ENCODE measurements around the gene SLC25A3.
"Not testable (repeated sequence)": the region's sequence is repeated elsewhere in the genome, so short reads cannot be mapped to it uniquely, and the experiment has no call there.

The SLC25A3 gene

GRCh38 chr12:98576795-98577194 is 16.7 kb upstream of the SLC25A3 start:
- not testable (repeated sequence) for H3K9me3 ChIP-seq (ENCODE audit: control insufficient read depth, insufficient read depth, low read depth, low read length); H3K4me1 ChIP-seq (ENCODE audit: control insufficient read depth, insufficient read depth, low read length); H3K4me3 ChIP-seq (ENCODE audit: low read depth, low read length); H3K36me3 ChIP-seq (ENCODE audit: control insufficient read depth, insufficient read depth, low read length); H3K27ac ChIP-seq (ENCODE audit: low read depth, low read length); H3K27me3 ChIP-seq (ENCODE audit: control insufficient read depth, insufficient read depth, low read length); H3K9ac ChIP-seq (ENCODE audit: low read length)

DNA sequence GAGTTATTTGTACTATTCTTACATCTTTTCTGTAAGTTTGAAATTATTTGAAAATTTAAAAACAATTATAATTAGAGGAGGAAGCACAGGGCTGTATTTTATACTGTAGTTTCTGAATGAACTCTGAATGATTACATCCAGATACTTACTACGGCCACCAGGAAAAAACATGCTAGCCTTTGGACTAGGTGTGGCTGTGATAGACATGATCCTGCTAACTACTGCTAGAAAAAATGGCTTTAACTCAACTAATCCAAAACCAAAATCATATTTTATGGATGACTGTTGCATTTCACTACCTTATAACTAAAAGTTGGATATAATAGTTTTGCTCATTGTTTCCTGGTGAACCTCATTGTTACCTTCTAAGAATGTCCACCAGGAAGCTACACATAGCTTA is 15.1 kb upstream of the SLC25A3 start:
- no peaks in the 10 kb centered on the region for H3K27me3 ChIP-seq (ENCODE audit: control insufficient read depth, insufficient read depth, low read length)
- no peaks in the 10 kb centered on the region for H3K4me1 ChIP-seq (ENCODE audit: control insufficient read depth, insufficient read depth, low read length)
- H3K9ac ChIP-seq (ENCODE audit: low read length): no peak overlapping the region
- H3K9me3 ChIP-seq (ENCODE audit: control insufficient read depth, insufficient read depth, low read depth, low read length): no peaks in the 10 kb centered on the region
- no peak overlapping the region for H3K27ac ChIP-seq (ENCODE audit: low read depth, low read length)
- no peaks in the 10 kb centered on the region for H3K36me3 ChIP-seq (ENCODE audit: control insufficient read depth, insufficient read depth, low read length)
- no peak overlapping the region for H3K4me3 ChIP-seq (ENCODE audit: low read depth, low read length)

DNA sequence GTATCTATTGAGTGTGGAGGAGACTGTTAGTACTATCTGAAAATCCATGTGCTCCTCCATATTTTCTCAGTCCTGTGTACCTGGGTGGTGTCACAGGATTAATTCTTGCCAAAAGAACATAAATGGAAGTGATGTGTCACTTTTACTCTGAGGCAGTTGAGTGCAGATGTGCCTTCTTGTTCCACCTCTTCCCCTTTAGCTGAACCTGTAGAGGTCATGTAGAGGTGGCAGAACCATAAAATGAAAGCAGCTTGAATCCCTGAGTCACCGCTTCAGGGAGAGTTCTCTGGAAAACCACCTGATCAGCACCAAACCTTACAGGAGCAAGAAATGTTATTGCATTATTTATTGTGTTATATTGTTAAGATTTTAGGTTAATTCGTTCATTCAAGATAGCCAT is 14.7 kb upstream of the SLC25A3 start:
- H3K36me3 ChIP-seq (ENCODE audit: control insufficient read depth, insufficient read depth, low read length): no peaks in the 10 kb centered on the region
- no peak overlapping the region for H3K27ac ChIP-seq (ENCODE audit: low read depth, low read length)
- H3K9ac ChIP-seq (ENCODE audit: low read length): no peak overlapping the region

DNA sequence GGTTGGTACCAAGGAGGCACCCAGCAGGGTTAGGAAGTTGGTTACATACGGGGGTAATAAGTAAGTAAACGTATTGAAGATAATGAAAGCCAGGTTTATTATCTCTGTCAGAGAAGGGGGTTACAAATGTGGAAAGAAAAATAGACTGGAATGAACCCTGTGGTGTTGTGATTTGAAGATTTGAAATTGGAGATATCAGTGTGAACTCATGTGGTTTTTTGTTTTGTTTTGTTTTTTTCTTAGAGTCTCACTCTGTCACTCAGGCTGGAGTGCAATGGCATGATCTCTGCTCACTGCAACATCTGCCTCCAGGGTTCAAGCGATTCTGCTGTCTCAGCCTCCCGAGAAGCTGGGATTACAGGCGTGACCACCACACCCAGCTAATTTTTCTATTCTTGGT is 14.1 kb upstream of the SLC25A3 start:
- Histone ChIP-seq H3K4me1 (ENCODE audit: control insufficient read depth, insufficient read depth, low read length) (no peaks in the 10 kb centered on the region), H3K9me3 (ENCODE audit: control insufficient read depth, insufficient read depth, low read depth, low read length) (no peaks in the 10 kb centered on the region), H3K27me3 (ENCODE audit: control insufficient read depth, insufficient read depth, low read length) (no peaks in the 10 kb centered on the region), H3K4me3 (ENCODE audit: low read depth, low read length) (no peak overlapping the region), H3K9ac (ENCODE audit: low read length) (no peak overlapping the region), H3K36me3 (ENCODE audit: control insufficient read depth, insufficient read depth, low read length) (no peaks in the 10 kb centered on the region), H3K27ac (ENCODE audit: low read depth, low read length) (no peak overlapping the region)

More for the DNA sequence above, 14.7 kb upstream of the SLC25A3 start:
- H3K4me1 ChIP-seq (ENCODE audit: control insufficient read depth, insufficient read depth, low read length): no peaks in the 10 kb centered on the region
- no peak overlapping the region for H3K4me3 ChIP-seq (ENCODE audit: low read depth, low read length)
- no peaks in the 10 kb centered on the region for H3K9me3 ChIP-seq (ENCODE audit: control insufficient read depth, insufficient read depth, low read depth, low read length)
- H3K27me3 ChIP-seq (ENCODE audit: control insufficient read depth, insufficient read depth, low read length): no peaks in the 10 kb centered on the region

DNA sequence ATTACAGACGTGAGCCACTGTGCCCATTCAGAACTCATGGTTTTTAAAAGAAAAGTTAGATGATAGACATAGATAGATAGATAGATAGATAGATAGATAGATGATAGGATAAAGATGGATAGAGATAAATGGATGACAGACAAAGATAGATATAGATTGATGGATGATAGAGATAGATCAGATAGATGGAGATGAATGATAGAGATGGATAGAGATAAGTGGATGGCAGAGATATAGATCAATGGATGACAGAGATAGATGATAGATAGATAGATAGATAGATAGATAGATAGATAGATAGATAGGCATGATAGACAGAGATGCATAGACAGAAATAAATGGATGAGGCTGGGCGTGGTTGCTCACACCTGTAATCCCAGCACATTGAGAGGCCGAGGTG is 13.7 kb upstream of the SLC25A3 start:
- Histone ChIP-seq H3K4me1 (ENCODE audit: control insufficient read depth, insufficient read depth, low read length) (no peaks in the 10 kb centered on the region), H3K9ac (ENCODE audit: low read length) (no peak overlapping the region), H3K27me3 (ENCODE audit: control insufficient read depth, insufficient read depth, low read length) (no peaks in the 10 kb centered on the region), H3K4me3 (ENCODE audit: low read depth, low read length) (no peak overlapping the region), H3K27ac (ENCODE audit: low read depth, low read length) (no peak overlapping the region), H3K9me3 (ENCODE audit: control insufficient read depth, insufficient read depth, low read depth, low read length) (no peaks in the 10 kb centered on the region), H3K36me3 (ENCODE audit: control insufficient read depth, insufficient read depth, low read length) (no peaks in the 10 kb centered on the region)

GRCh38 chr12:98580695-98581094 is 12.8 kb upstream of the SLC25A3 start:
- Histone ChIP-seq H3K27me3 (ENCODE audit: control insufficient read depth, insufficient read depth, low read length) (no peaks in the 10 kb centered on the region), H3K9me3 (ENCODE audit: control insufficient read depth, insufficient read depth, low read depth, low read length) (no peaks in the 10 kb centered on the region), H3K4me3 (ENCODE audit: low read depth, low read length) (no peak overlapping the region), H3K27ac (ENCODE audit: low read depth, low read length) (no peak overlapping the region), H3K36me3 (ENCODE audit: control insufficient read depth, insufficient read depth, low read length) (no peaks in the 10 kb centered on the region), H3K9ac (ENCODE audit: low read length) (no peak overlapping the region), H3K4me1 (ENCODE audit: control insufficient read depth, insufficient read depth, low read length) (no peaks in the 10 kb centered on the region)

DNA sequence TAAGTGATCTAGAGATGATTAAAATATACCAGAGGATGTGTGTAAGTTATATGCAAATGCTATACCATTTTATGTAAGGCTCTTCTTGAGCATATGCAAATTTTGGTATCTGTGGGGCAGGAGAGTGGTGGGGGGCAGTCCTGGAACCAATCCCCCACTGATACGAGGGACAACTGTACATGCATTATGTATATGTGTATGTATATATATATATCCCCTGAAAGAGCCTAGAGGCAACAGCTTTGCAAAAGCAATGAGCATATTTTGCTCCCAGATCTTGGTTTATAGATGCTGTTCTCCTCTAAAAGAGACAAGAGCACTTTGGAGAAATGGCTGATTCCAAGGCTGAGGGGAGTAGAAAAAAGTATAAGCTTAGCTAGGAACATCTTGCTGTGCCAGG is 12.4 kb upstream of the SLC25A3 start:
- H3K9ac ChIP-seq (ENCODE audit: low read length): no peak overlapping the region
- no peak overlapping the region for H3K27ac ChIP-seq (ENCODE audit: low read depth, low read length)
- no peaks in the 10 kb centered on the region for H3K4me1 ChIP-seq (ENCODE audit: control insufficient read depth, insufficient read depth, low read length)
- no peaks in the 10 kb centered on the region for H3K9me3 ChIP-seq (ENCODE audit: control insufficient read depth, insufficient read depth, low read depth, low read length)
- H3K4me3 ChIP-seq (ENCODE audit: low read depth, low read length): no peak overlapping the region
- no peaks in the 10 kb centered on the region for H3K36me3 ChIP-seq (ENCODE audit: control insufficient read depth, insufficient read depth, low read length)
- no peaks in the 10 kb centered on the region for H3K27me3 ChIP-seq (ENCODE audit: control insufficient read depth, insufficient read depth, low read length)

- no peak overlapping the region for H3K27ac ChIP-seq (ENCODE audit: low read depth, low read length)
- H3K4me1 ChIP-seq (ENCODE audit: control insufficient read depth, insufficient read depth, low read length): no peaks in the 10 kb centered on the region
- H3K4me3 ChIP-seq (ENCODE audit: low read depth, low read length): no peak overlapping the region
- no peaks in the 10 kb centered on the region for H3K36me3 ChIP-seq (ENCODE audit: control insufficient read depth, insufficient read depth, low read length)
- H3K27me3 ChIP-seq (ENCODE audit: control insufficient read depth, insufficient read depth, low read length): no peaks in the 10 kb centered on the region
- H3K9ac ChIP-seq (ENCODE audit: low read length): no peak overlapping the region
- no peaks in the 10 kb centered on the region for H3K9me3 ChIP-seq (ENCODE audit: control insufficient read depth, insufficient read depth, low read depth, low read length)
Observed at GRCh38 chr12:98582093-98582492, 11.4 kb upstream of the SLC25A3 start.

GRCh38 chr12:98587084-98587483 is 6.4 kb upstream of the SLC25A3 start:
- H3K9me3 ChIP-seq (ENCODE audit: control insufficient read depth, insufficient read depth, low read depth, low read length): no peaks in the 10 kb centered on the region
- no peak overlapping the region for H3K4me3 ChIP-seq (ENCODE audit: low read depth, low read length)
- H3K9ac ChIP-seq (ENCODE audit: low read length): no peak overlapping the region
- H3K27ac ChIP-seq (ENCODE audit: low read depth, low read length): no peak overlapping the region
- H3K36me3 ChIP-seq (ENCODE audit: control insufficient read depth, insufficient read depth, low read length): no peaks in the 10 kb centered on the region
- no peaks in the 10 kb centered on the region for H3K4me1 ChIP-seq (ENCODE audit: control insufficient read depth, insufficient read depth, low read length)
- no peaks in the 10 kb centered on the region for H3K27me3 ChIP-seq (ENCODE audit: control insufficient read depth, insufficient read depth, low read length)

- peaks cover 13% of the 10 kb centered on the region for H3K4me1 ChIP-seq (ENCODE audit: control insufficient read depth, insufficient read depth, low read length)
- H3K9ac ChIP-seq (ENCODE audit: low read length): no peak overlapping the region
- H3K27ac ChIP-seq (ENCODE audit: low read depth, low read length): no peak overlapping the region
- H3K27me3 ChIP-seq (ENCODE audit: control insufficient read depth, insufficient read depth, low read length): no peaks in the 10 kb centered on the region
- H3K36me3 ChIP-seq (ENCODE audit: control insufficient read depth, insufficient read depth, low read length): peaks cover 20% of the 10 kb centered on the region
- no peak overlapping the region for H3K4me3 ChIP-seq (ENCODE audit: low read depth, low read length)
- H3K9me3 ChIP-seq (ENCODE audit: control insufficient read depth, insufficient read depth, low read depth, low read length): no peaks in the 10 kb centered on the region
Observed at GRCh38 chr12:98591209-98591608, 2.3 kb upstream of the SLC25A3 start.

GRCh38 chr12:98592825-98593322 is 612 bp upstream of the SLC25A3 start:
- H3K27me3 ChIP-seq (ENCODE audit: control insufficient read depth, insufficient read depth, low read length): no peaks in the 10 kb centered on the region
- peak overlapping the region; percentile 14; the same call in 1 of the 2 replicates for H3K27ac ChIP-seq (ENCODE audit: low read depth, low read length)
- H3K9me3 ChIP-seq (ENCODE audit: control insufficient read depth, insufficient read depth, low read depth, low read length): no peaks in the 10 kb centered on the region
- H3K4me3 ChIP-seq (ENCODE audit: low read depth, low read length): peak overlapping the region; percentile 58
- peaks cover 13% of the 10 kb centered on the region for H3K4me1 ChIP-seq (ENCODE audit: control insufficient read depth, insufficient read depth, low read length)
- H3K36me3 ChIP-seq (ENCODE audit: control insufficient read depth, insufficient read depth, low read length): peaks cover 36% of the 10 kb centered on the region
- H3K9ac ChIP-seq (ENCODE audit: low read length): peak overlapping the region; percentile 63
